Effector CD4-positive, alpha-beta T cell (primary cell): ENCODE data around the gene KLHL17.
"Not testable (repeated sequence)": the region's sequence is repeated elsewhere in the genome, so short reads cannot be mapped to it uniquely, and the experiment has no call there.

ENCODE experiments used
- DNase-seq: peaks from one replicate; pipeline ENCODE4 v3.0.0-alpha.2; 2020

Gene KLHL17

DNA sequence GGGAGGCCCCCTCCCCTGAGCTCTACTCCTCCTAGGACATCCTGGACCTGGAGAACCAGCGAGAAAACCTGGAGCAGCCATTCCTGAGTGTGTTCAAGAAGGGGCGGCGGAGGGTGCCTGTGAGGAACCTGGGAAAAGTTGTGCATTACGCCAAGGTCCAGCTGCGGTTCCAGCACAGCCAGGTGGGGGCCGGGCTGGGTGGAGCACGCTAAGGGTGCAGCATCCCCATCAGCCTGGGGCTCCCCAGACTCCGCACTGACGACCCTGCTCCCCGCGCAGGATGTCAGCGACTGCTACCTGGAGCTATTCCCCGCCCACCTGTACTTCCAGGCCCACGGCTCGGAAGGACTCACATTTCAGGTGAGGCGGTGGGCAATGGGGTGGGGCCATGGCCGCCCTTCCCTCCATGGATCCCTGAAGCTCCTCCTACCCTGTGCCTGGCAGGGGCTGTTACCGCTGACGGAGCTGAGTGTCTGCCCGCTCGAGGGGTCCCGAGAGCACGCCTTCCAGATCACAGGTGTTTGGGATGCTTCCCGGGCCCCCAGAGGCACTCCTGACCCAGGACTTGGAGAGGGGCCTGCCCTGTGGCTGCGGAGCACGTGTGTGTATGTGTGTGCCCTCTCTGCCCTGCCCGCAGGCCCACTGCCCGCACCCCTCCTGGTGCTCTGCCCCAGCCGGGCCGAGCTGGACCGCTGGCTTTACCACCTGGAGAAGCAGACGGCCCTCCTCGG lies 10.0 kb downstream of the KLHL17 start:
- no peak for DNase-seq

DNA sequence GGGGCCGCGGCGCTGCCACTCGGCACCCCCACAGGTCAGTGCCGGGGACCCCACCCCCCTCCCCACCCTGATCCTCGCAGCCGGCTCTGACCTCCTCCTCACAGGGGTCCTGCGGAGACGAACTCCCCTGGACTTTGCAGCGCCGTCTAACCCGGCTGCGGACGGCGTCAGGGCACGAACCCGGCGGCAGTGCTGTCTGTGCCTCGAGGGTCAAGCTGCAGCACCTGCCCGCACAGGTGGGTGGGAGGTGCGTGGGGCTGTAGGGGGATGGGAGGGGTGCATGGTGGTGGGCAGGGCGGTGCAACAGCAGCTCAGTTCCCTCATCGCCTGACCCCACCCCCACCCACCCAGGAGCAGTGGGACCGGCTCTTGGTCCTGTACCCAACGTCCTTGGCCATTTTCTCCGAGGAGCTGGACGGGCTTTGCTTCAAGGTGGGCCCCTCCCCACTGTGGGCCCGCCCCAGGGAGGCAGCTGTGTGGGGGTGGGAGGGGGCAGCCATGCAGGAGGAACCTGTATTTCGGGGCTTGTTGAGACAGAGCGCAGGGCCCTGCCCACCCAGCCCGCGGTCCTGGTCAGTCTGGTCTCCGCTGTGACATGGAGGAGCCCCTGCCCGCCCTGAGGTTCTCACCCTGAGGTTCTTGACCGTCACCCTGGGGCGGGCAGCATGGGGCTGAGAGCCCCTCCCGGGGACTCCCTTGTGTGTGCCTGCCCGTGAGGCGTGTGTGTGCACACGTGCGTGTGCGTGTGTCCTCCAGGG lies 10.8 kb downstream of the KLHL17 start:
- DNase-seq = no peak

DNA sequence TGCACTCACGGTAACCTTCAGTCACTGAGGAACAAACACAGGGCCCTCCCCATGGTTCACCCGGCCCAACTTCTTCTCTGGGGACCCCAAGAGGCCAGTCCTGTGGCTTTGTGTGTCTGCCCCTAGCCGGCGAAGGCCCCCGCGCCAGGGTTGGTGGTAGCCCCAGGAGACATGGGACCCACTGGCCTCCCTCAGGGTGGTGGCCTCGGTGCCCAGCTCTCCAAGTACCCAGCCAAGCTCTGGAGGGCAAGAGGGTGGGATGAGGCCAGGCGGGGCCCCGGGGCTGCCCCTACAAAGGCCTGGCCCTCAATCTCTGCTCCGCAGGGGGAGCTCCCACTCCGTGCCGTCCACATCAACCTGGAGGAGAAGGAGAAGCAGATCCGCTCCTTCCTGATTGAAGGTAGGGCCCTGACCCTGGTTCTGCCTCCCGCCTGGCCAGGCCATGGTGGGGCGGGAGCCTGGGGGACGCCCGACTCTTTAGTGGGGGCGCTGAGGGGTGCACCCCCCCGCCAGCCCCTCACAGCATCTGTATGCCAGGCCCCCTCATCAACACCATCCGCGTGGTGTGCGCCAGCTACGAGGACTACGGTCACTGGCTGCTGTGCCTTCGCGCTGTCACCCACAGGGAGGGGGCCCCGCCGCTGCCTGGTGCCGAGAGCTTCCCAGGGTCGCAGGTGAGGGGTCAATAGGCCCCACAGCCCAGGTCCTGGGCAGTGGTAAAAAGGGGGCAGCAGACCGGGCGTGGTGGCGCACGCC lies 11.5 kb downstream of the KLHL17 start:
- no peak for DNase-seq

DNA sequence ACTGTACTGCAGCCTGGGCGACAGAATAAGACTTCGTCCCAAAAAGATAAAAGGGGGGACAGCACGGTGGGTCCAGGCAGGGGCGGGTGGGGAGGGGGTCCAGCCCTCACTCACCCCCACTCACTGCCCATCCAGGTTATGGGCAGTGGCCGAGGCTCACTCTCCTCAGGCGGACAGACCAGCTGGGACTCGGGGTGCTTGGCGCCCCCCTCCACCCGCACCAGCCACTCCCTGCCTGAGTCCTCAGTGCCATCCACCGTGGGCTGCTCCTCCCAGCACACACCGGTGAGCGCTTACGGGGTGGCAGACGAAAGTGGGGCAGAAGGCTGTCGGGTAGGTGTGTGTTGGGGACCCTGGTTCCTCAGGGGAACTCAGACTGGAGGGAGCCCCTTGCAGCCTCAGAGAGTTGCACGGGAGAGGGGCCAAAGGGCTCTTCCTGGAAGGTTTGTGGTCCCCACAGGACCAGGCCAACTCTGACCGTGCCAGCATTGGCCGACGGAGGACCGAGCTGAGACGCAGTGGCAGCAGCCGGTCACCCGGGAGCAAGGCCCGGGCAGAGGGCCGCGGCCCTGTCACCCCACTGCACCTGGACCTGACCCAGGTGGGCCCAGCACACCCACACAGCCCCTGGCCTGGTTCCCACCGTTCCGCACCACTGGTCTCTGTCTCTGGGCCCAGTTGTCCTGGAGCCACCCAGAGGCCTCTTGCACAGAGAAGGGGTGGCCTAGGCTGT lies 12.5 kb downstream of the KLHL17 start:
- no peak for DNase-seq

DNA sequence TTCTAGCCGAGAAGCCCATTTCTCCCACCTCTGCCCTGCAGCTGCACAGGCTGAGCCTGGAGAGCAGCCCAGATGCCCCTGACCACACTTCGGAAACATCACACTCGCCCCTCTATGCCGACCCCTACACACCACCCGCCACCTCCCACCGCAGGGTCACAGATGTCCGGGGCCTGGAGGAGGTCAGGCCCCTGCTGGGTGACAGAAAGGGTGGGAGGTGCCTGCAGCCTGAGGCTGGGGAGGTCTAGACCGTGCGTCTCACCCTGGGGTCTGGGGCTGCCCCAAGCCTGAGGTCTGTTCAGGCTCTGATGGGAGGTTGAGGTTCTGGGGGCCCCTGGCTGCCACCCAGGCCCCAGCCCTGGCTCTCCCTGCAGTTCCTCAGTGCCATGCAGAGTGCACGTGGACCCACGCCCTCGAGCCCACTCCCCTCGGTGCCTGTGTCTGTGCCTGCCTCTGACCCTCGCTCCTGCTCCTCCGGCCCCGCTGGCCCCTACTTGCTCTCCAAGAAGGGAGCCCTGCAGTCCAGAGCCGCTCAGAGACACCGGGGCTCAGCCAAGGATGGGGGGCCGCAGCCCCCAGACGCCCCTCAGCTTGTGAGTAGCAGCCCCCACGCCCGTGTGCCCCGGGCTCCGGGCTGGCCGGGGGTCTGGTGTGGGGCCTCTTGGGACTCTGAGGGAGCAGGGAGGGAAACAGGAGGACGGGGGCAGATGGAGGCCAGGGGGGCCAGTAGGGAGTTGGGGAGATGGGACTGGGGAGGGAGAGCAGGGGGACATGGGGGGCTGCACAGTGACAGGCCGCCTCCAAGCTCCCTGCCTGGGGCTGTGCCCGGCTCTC lies 13.3 kb downstream of the KLHL17 start:
- no peak for DNase-seq

DNA sequence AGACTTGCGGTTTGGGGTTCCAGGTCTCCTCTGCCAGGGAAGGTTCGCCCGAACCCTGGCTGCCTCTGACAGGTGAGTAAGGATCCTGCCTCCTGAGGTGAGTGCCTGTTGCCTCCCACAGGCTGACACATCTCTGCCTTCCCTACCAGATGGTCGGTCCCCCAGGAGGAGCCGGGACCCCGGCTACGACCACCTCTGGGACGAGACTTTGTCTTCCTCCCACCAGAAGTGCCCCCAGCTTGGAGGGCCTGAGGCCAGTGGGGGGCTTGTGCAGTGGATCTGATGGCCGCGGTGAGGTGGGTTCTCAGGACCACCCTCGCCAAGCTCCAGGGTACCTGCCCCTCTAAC lies 13.9 kb downstream of the KLHL17 start:
- DNase-seq = no peak

DNA sequence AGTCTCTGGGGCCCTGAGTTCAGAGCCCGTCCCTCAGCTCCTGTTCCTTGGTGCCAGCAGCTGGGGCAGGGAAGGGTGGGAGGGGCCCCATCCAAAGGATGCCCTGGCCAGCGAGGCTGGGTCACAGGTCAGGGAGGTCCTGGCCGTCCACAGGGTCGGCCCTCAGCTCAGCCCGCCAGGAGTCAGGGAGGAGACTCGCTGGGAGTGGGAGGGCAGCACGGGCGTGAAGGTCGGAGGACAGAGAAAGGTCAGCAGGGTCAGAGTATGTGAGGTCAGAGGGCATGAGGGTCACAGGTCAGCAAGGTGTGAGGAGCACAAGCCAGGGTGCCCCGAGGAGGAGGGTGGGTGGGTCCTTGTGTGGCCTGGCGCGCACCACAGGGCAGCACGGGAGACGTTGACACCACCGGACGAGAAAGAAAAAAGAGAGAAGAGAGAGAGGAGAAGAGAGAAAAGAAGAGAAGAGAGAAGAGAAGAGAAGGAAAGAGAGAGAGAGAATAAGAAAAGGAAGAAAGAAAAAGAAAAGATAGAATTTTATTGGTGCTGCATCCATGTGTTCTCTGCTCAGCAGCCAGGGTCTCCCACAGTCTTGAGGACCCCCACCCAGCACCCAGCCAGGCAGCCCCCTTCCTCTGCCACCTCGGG lies 14.4 kb downstream of the KLHL17 start:
- DNase-seq = no peak

DNA sequence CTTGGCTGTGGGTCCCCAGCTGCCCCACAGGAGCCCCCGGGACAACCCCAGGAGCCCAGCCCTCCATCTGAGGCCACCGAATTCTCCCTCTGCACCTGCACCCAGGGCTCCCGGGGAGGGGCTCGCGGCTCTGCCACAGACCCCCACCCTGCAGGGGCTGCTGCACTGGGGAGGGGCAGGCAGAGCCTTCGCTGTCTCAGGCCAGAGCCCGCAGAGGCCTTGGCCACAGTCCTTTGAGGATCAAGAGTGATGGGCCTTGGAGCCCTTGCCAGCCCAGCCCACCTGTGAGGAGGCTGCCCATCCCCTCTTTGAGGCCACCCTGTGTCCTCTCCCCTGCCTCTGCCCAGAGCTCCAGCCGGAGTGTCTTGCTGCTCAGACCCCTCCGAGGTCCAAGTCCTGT lies 15.0 kb downstream of the KLHL17 start:
- no peak for DNase-seq

DNA sequence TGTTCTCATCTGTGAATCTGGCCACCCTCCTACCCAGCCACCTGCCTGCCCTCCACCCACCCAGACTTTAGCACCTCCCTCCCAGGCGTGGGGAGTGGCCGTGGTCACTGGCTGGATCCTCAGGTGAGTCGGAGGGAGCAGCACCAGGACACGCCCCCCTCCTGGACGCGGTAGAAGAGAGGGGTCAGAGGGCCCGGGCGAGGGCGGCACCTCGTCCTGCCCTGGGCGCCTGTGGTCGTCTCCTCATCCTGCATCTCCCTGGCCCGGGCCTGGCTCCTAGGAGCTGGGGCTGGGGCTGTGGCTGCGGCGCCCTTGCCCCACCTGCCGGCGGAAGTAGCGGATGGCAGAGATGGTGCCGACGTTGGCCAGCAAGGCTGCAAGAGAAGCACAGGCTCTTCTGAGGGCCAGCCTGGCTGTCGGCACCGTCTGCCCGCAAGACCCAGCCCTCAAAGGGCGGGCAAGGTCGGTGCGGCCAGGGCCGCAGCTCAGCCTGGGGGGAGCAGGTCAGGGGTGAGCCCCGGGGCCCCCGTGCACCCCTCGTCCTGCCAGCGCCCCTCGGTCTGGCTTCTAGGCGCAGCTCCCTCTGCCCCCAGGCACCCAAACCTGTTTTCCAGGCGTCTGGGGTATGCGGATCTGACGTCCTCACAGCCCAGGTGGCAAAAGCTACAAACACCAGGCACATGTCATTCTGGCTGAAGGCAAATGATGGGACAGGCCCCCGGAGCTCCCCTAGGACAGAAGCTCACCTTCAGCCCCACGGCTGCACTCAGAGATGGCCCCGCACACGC lies 15.7 kb downstream of the KLHL17 start:
- no peak for DNase-seq

DNA sequence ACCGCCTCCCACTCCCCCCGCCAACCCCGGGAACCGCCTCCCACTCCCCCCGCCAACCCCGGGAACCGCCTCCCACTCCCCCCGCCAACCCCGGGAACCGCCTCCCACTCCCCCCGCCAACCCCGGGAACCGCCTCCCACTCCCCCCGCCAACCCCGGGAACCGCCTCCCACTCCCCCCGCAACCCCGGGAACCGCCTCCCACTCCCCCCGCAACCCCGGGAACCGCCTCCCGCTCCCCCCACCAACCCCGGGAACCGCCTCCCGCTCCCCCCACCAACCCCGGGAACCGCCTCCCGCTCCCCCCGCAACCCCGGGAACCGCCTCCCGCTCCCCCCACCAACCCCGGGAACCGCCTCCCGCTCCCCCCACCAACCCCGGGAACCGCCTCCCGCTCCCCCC lies 16.4 kb downstream of the KLHL17 start:
- not testable (repeated sequence) for DNase-seq

DNA sequence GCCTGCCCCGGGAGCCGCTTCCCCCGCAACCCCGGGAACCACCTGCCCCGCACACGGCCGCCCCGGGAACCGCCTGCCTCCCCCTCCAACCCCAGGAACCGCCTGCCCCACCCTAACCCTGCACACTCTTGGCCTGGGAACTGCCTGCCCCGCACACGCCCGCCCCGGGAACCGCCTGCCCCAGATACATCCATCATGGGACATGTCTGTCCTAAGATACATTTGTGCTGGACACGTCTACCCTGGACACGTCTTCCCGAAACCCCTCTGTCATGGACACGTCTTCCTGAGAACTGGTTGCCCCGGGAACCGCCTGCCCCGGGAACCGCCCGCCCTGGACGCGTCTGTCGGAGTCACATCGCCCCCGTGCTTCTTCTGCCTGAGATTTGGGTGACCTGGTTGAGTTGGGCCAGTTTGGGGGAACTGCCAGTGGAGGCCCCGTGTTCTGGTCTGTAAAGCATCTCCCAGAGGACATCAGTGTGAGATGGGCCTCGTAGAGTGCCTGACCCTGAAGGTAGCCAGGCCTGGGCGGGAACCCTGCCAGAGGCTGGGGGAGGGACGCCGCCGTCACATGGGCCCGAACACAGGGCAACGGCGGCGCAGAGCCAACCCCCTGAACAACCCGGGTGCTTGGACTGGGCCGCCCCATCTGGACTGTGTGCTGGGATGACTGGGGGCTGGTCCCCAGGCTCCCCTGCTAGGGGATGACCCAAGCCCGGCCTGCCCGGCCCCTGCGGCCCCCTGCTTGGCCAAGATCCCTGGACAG lies 17.9 kb downstream of the KLHL17 start:
- DNase-seq = no peak

DNA sequence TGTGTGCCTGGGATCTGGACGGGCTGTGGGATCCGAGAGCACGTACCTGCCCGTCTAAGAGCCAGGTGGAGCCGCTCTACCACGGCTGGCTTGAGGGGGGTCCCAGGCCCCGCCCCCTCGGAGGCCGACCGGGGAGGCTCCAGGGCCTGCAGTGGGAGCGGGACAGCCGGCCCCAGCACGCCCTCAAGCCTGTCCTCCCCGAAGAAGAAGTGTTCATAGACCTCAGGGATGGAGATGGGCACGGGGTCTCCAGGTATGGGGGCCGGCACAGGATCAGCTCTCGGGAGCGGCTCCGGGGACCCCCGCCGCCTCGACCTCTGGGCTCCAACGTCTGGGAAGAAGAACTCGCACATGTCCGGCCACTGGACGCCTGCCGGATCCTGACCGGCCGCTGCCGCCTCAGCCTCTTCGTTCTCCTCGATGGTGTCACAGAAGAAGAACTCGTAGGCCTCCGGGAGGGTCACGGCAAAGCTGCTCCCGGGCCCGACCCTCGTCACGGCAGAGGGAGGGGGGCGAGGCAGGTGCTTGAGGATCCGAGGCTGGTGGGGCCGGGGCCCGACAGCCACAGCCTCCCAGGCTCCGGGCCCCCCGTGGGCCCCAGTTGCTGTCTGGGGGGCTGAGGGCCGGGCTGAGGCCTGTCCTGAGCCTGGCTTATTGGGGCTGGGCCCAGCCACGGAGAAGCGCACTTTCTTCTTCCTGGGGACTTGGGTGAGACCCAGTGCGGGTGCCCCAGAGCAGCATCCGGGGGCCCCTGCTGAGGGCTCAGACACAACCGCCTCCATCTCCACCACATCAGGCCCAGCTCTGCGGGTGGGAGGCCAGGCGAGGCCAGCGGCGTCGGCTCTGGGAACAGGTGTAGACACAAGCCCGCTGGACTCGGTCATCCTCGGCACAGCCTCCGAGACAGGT lies 18.7 kb downstream of the KLHL17 start:
- DNase-seq = no peak

DNA sequence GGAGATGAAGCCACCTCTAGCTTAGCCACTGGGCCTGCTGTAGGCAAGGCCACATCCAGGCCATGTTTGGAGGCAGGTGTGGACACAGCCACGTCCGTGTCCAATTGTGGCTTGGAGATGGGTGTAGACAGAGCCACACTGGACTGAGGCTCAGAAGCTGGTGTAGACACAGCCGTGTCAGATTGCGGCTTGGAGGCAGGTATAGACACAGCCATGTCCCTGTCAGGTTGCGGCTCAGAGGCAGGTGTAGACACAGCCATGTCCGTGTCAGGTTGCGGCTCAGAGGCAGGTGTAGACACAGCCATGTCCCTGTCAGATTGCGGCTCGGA lies 19.3 kb downstream of the KLHL17 start:
- DNase-seq = no peak

DNA sequence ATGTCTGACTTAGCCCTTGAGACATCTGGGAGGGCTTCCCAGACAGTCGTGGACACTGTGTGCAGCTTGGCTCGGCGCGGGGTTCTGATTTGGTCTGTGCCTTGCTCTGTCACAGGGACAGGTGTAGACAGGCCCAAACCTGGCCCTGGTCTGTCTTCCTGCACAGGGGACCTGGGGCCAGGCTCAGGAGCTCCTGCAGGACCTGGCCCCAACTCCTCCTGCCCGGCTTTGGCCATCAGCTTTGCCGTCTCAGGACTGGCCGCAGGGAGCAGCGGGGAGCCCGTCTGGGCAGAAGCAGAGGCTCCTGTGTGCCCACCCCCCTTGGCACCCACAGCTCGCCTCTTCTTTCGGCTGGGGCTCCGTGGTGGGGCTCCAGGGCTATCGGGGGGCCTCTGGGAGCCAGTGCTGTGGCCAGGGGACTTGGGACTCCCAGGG lies 19.8 kb downstream of the KLHL17 start:
- no peak for DNase-seq

DNA sequence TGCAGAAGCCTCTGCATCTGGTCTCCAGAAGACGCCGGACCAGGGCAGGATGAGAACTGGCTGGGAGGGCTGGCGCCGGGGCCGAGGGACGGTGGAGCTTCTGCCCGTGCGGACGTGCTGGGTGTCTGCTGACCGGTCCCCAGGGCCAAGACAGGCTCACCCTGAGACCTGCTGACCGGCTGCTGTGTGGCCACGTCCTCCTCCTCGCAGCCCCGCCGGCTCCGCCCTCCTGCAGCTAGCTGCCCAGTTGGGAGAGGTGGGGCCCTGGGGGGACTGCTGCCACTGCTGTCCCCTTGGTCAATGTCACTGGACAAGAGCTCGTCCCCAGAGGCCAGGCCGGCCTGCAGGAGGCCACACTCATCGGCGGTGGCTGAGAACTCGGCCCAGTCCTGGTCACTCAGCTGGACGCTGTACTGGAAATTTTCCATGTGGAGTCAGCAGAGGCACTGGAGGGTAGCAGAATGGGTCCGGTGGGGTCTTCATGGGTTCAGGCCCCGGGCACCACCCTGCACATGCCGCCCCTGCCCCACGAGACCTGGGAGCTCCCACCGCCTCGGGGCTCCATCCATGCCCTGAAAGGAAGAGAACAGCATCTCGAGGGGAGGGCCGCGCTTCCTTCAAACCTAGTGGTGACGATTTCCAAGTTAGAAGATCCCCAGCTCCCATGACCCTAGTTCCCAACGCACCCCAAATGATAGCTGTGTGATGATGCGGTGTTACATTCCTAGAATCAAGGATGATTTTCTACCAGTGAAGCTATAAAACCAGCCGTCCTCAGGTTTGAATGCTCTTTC lies 20.4 kb downstream of the KLHL17 start:
- DNase-seq = no peak

DNA sequence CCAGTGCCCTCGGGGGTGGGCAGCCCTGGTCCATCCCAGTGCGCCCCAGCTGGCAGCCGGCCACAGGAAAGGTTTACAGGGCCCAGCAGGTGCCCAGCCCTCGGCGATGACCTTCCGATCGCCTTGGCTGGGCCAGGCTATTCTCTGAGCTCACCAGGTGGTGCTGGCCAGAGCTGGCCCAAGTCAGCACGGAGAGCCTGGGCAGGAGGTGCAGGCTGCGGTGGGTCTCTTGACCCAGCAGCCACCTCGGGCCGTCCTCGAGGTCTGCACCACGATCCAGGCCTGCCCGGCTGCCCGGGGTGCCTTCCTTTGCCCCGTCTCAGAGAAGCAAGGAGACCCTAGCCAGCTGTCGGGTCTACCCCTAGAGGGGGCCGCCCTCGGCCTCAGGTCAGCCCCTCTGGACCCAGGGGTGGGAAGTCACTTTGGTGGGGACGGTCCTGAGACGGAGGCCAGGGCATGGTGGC lies 21.1 kb downstream of the KLHL17 start:
- no peak for DNase-seq

DNA sequence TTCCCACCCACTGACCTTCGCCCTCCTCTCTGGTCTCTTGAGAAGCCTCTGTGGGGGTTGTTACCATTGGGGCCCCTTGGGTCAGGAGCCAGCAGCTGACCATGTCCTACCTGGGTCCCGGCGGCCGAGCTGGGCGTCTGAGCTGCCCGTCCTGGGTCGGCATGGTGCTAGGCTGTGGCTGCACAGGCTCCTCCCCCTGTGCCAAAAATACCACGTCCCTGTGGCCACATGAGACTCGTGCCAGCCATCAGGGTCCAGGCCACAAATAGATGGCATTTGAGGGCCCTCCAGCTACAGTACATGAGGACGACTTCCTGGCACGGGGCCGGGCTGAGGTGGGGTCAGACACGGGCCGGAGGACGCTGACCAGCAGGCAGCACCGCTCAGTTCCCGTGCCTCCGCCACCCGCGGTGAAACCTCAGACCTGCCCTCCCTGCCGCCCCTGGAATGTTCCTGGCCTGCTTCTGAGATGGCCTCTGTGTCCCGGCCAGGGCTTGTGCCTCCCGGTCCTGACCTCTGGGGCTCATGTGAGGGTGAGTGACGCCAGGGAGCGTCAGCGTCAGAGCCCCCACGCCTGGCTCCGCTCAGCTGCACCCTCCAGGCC lies 21.7 kb downstream of the KLHL17 start, which contains the start of gene PERM1:
PERM1 (minus strand) TSS at position 139 of the 604 bp plus-strand sequence. CDS start 1,064 bp downstream, outside the sequence.
- no peak for DNase-seq
